HepG2 (cell line): ENCODE measurements around the gene HERC4. TPM values are rescaled to one million over a fixed set of nuclear protein-coding genes. Genes with fewer than 3 reads are reported as not detected.

Experiments
- BRD4 ChIP-seq: sonication (generic); formaldehyde crosslinking; IDR thresholded peaks from 2 replicates; pipeline ENCODE4 v1.4.0; 2020; ENCODE audit warnings: missing genetic modification reagents
- CSRNP1 ChIP-seq: sonication (generic); formaldehyde crosslinking; IDR thresholded peaks from 2 replicates; pipeline ENCODE4 v1.8.1; 2023; ENCODE audit warnings: mild to moderate bottlenecking, missing genetic modification reagents
- FOXP1 ChIP-seq, 2 experiments: fragments of 450-650 bp in 1 of 2; IDR thresholded peaks; 2 replicates each; pipeline ENCODE4 v1.6.1; 2017 to 2018; ENCODE audit warnings: antibody characterized with exemption in 1 of 2
- HOXA3 ChIP-seq: sonication (generic); formaldehyde crosslinking; IDR thresholded peaks from 2 replicates; pipeline ENCODE4 v1.5.0; 2020; ENCODE audit warnings: missing genetic modification reagents
- IRX3 ChIP-seq: sonication (generic); formaldehyde crosslinking; IDR thresholded peaks from 2 replicates; pipeline ENCODE4 v1.8.1; 2023; ENCODE audit warnings: mild to moderate bottlenecking, low read depth, missing genetic modification reagents, borderline replicate concordance
- ISX ChIP-seq: sonication (generic); formaldehyde crosslinking; conservative IDR thresholded peaks from 2 replicates; pipeline ENCODE4 v1.5.0; 2020; ENCODE audit warnings: missing genetic modification reagents
- NFE2L2 ChIP-seq: fragments of 150-350 bp; IDR thresholded peaks from 2 replicates; pipeline ENCODE4 v1.6.1; 2014; ENCODE audit warnings: low read length
- PATZ1 ChIP-seq: sonication (generic); formaldehyde crosslinking; IDR thresholded peaks from 2 replicates; pipeline ENCODE4 v1.4.0; 2020; ENCODE audit warnings: missing genetic modification reagents
- SMC3 ChIP-seq: IDR thresholded peaks from 2 replicates; pipeline ENCODE4 v1.6.1; 2011; ENCODE audit warnings: low read length, improper control_type of control experiment
- ZBTB33 ChIP-seq: sonication (generic); formaldehyde crosslinking; IDR thresholded peaks from 2 replicates; pipeline ENCODE4 v1.4.0; 2020; ENCODE audit warnings: missing genetic modification reagents
- ZNF160 ChIP-seq: sonication (generic); formaldehyde crosslinking; IDR thresholded peaks from 2 replicates; pipeline ENCODE4 v1.8.0; 2022; ENCODE audit warnings: mild to moderate bottlenecking, inconsistent platforms, missing genetic modification reagents
- ZNF331 ChIP-seq: sonication (generic); formaldehyde crosslinking; IDR thresholded peaks from 2 replicates; pipeline ENCODE4 v1.4.0; 2020; ENCODE audit warnings: missing genetic modification reagents
- ZNF382 ChIP-seq: sonication (generic); formaldehyde crosslinking; IDR thresholded peaks from 2 replicates; pipeline ENCODE4 v1.5.0; 2020; ENCODE audit warnings: missing genetic modification reagents, mild to moderate bottlenecking, borderline replicate concordance
- ZNF646 ChIP-seq: sonication (generic); formaldehyde crosslinking; IDR thresholded peaks from 2 replicates; pipeline ENCODE4 v1.9.0; 2021; ENCODE audit warnings: mild to moderate bottlenecking, missing genetic modification reagents
- ZNF777 ChIP-seq: sonication (generic); formaldehyde crosslinking; IDR thresholded peaks from 2 replicates; pipeline ENCODE4 v1.4.0; 2020; ENCODE audit warnings: missing genetic modification reagents
- polyA plus RNA-seq, 8 experiments: library from polyadenylated mRNA; depleted of rRNA in 3 of 8; stranded (reverse) in 7 of 8; unstranded in 1 of 8; fragments of >200 nt; fragmentation: Illumina TruSeq in 4 of 8; extraction: Trizol in 4 of 8; gene quantifications; 2 replicates each; pipeline versions ENCODE4 v1.2.1 to v1.2.3, GENCODE V29; 2011 to 2016; ENCODE audit warnings: low read depth in 4 of 8, missing spikeins in 1 of 8, mixed read lengths in 1 of 8; ENCODE audit not compliant: insufficient read depth in 1 of 8
- total RNA-seq, 5 experiments: library from RNA; depleted of rRNA; stranded (reverse); fragments of >200 nt; fragmentation: Illumina TruSeq; extraction: Trizol; gene quantifications; 2 replicates each; pipeline ENCODE4 v1.2.3, GENCODE V29; 2016; ENCODE audit warnings: low read depth in 1 of 5
- TF ChIP-seq, protein P1 (sequence below): sonication (generic); formaldehyde crosslinking; IDR thresholded peaks from 2 replicates; pipeline ENCODE4 v1.8.0; 2022; ENCODE audit warnings: mild to moderate bottlenecking, missing genetic modification reagents

Gene HERC4
- total and polyA plus RNA-seq, 2 of the 13 experiments (the other 11 are each of a cell fraction or from before 2014, with no cell fraction given), result 9.8 to 20.2 TPM

GRCh38 chr10:67884313-67884841 is 190.7 kb downstream of the HERC4 start, which contains the start of gene SIRT1 (continued):
- TF ChIP-seq NFE2L2 (no peak), ISX (no peak), IRX3 (CRISPR knock-in tag) (peak; percentile 87; the same call in 1 of the 2 replicates), PATZ1 (peak; percentile 97), ZNF331 (CRISPR knock-in tag) (peak; percentile 89), ZNF777 (CRISPR knock-in tag) (peak; percentile 78), BRD4 (CRISPR knock-in tag) (peak; percentile 25; the same call in 1 of the 2 replicates), SMC3 (no peak), CSRNP1 (CRISPR knock-in tag) (peak; percentile 89), ZBTB33 (peak; percentile 44; the same call in 1 of the 2 replicates), ZNF646 (CRISPR knock-in tag) (no peak), ZNF382 (CRISPR knock-in tag) (no peak), ZNF160 (CRISPR knock-in tag) (no peak; the same call in 1 of the 2 replicates), HOXA3 (CRISPR knock-in tag) (peak; percentile 84), FOXP1 (IDR thresholded peaks at IDR 0.05) (0 out of 2 replicates have a peak, but pooled peaks have one; percentile 20), FOXP1 (CRISPR knock-in tag; IDR thresholded peaks at IDR 0.05) (peak; percentile 74)
- TF ChIP-seq, protein P1, sequence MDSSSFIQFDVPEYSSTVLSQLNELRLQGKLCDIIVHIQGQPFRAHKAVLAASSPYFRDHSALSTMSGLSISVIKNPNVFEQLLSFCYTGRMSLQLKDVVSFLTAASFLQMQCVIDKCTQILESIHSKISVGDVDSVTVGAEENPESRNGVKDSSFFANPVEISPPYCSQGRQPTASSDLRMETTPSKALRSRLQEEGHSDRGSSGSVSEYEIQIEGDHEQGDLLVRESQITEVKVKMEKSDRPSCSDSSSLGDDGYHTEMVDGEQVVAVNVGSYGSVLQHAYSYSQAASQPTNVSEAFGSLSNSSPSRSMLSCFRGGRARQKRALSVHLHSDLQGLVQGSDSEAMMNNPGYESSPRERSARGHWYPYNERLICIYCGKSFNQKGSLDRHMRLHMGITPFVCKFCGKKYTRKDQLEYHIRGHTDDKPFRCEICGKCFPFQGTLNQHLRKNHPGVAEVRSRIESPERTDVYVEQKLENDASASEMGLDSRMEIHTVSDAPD (CRISPR knock-in tag), result peak; percentile 68; the same call in 1 of the 2 replicates
